NAMALWA (cell line): ENCODE measurements around the gene CHMP3.

Source experiments
- DNase-seq: peaks from one replicate; pipeline ENCODE4 v3.0.0-alpha.2; 2015; ENCODE audit warnings: low spot score

Gene CHMP3

GRCh38 chr2:86507600-86507999 is 55.6 kb downstream of the CHMP3 start:
- no peak for DNase-seq

GRCh38 chr2:86500325-86501083 is 62.7 kb downstream of the CHMP3 start:
- no peak for DNase-seq

- no peak for DNase-seq
Observed at GRCh38 chr2:86499326-86499725, 63.9 kb downstream of the CHMP3 start.

- no peak for DNase-seq
Observed at GRCh38 chr2:86498468-86499260, 64.6 kb downstream of the CHMP3 start.

GRCh38 chr2:86496391-86496790 is 66.9 kb downstream of the CHMP3 start:
- DNase-seq, result peak; percentile 16

GRCh38 chr2:86492048-86492453 is 71.2 kb downstream of the CHMP3 start:
- no peak for DNase-seq

GRCh38 chr2:86491088-86491487 is 72.2 kb downstream of the CHMP3 start:
- no peak for DNase-seq

GRCh38 chr2:86490245-86490644 is 73.0 kb downstream of the CHMP3 start:
- DNase-seq, result no peak

- no peak for DNase-seq
Observed at GRCh38 chr2:86489542-86489941, 73.7 kb downstream of the CHMP3 start.

GRCh38 chr2:86488561-86489250 is 74.5 kb downstream of the CHMP3 start:
- DNase-seq, result no peak

- DNase-seq, result no peak
Observed at GRCh38 chr2:86487062-86487461, 76.2 kb downstream of the CHMP3 start.

GRCh38 chr2:86485802-86486201 is 77.4 kb downstream of the CHMP3 start:
- DNase-seq, result no peak

GRCh38 chr2:86485103-86485502 is 78.1 kb downstream of the CHMP3 start:
- no peak for DNase-seq

GRCh38 chr2:86484385-86484784 is 78.9 kb downstream of the CHMP3 start:
- DNase-seq, result no peak

- DNase-seq, result no peak
Observed at GRCh38 chr2:86482034-86482433, 81.2 kb downstream of the CHMP3 start.

GRCh38 chr2:86480105-86480504 is 83.1 kb downstream of the CHMP3 start:
- no peak for DNase-seq

GRCh38 chr2:86477349-86477748 is 85.9 kb downstream of the CHMP3 start:
- no peak for DNase-seq

GRCh38 chr2:86476918-86477317 is 86.3 kb downstream of the CHMP3 start:
- DNase-seq, result no peak

GRCh38 chr2:86476092-86476491 is 87.2 kb downstream of the CHMP3 start:
- DNase-seq, result no peak

GRCh38 chr2:86471637-86472036 is 91.6 kb downstream of the CHMP3 start:
- DNase-seq, result no peak

- no peak for DNase-seq
Observed at GRCh38 chr2:86470890-86471289, 92.4 kb downstream of the CHMP3 start.

GRCh38 chr2:86468162-86469033 is 94.8 kb downstream of the CHMP3 start:
- DNase-seq, result no peak
